ENCODE data around the gene AUTS2. TPM values are rescaled to one million over a fixed set of nuclear protein-coding genes. Genes with fewer than 3 reads are reported as not detected.

The AUTS2 gene
- total RNA-seq, 1 experiment from 2014 or later, result 256 TPM

DNA sequence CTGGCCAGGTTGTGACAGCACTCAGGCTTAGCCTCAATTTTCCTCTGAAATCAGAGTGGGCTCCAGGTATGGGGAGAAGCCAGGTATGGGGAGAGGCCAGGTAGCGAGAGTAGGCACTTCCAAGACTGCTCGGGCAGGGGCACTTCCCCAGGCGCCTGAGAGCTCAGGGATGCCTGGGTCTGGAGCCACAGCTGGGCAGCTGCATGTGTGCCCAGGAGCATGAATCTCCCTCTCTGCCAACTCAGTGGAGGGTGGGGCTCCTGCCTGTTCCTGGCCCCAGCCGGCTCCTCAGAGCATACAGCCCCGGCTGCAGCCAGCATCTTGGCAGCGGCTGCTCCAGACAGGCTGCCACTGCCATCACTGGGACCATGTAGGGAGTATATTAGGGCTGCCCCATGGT, 313.9 kb downstream of the AUTS2 start:
- no peaks in the 10 kb centered on the region for H3K27me3 ChIP-seq (ENCODE audit: insufficient read depth, low read length)
- H2AK5ac ChIP-seq (ENCODE audit: insufficient read length, low read length), result no peak overlapping the region
- no peak overlapping the region for H2AFZ ChIP-seq (ENCODE audit: low read length)
- H3K4me3 Mint-ChIP-seq, result no peak overlapping the region
- no peak overlapping the region for H2BK5ac ChIP-seq (ENCODE audit: insufficient read length, low read length)
- H3K79me1 ChIP-seq (ENCODE audit: insufficient read depth, low read depth, low read length, poor library complexity, severe bottlenecking), result no peaks in the 10 kb centered on the region
- no peaks in the 10 kb centered on the region for H3K9me3 ChIP-seq (ENCODE audit: control insufficient read depth, low read depth, low read length)
- no CpG with 5 or more reads among the region's 6 CpGs for WGBS (ENCODE audit: extremely low coverage, insufficient read length, low lambda C conversion rate)
- H4K91ac ChIP-seq (ENCODE audit: insufficient read length, low read depth, low read length), result no peak overlapping the region
- H3K18ac ChIP-seq (ENCODE audit: insufficient read length, low read depth, low read length), result no peak overlapping the region
- no peak overlapping the region for H3K27ac Mint-ChIP-seq
- H3K79me2 ChIP-seq (ENCODE audit: insufficient read depth, low read length), result no peaks in the 10 kb centered on the region
- H4K20me1 ChIP-seq (ENCODE audit: control insufficient read depth, insufficient read depth, insufficient read length), result no peaks in the 10 kb centered on the region
- peaks cover 4% of the 10 kb centered on the region in 2 experiments; a peak in 4 of 5 replicates for H3K9me3 Mint-ChIP-seq
- H3K9ac ChIP-seq (ENCODE audit: extremely low read depth, insufficient read length, low read length), result no peak overlapping the region
- no peak overlapping the region for H4K5ac ChIP-seq (ENCODE audit: insufficient read length, low read depth, low read length)
- H4K8ac ChIP-seq (replicated peaks; ENCODE audit: insufficient read length, low read depth, low read length), result no peak overlapping the region
- H3K36me3 Mint-ChIP-seq (ENCODE audit: insufficient read depth in 1 of 3, low read depth in 3 of 3), result peaks cover 0 to 11% (median 0%) of the 10 kb centered on the region in 3 experiments; a peak in 1 of 7 replicates
- DNase-seq, result no peak
- H3K27me3 Mint-ChIP-seq (ENCODE audit: low read depth), result no peaks in the 10 kb centered on the region
- no peaks in the 10 kb centered on the region for H3K23me2 ChIP-seq (ENCODE audit: insufficient read length, low read depth, low read length, poor library complexity, severe bottlenecking)
- H2BK120ac ChIP-seq (ENCODE audit: low read depth, low read length, poor library complexity, severe bottlenecking), result no peak overlapping the region
- H2BK12ac ChIP-seq (ENCODE audit: insufficient read length, low read depth, low read length), result no peak overlapping the region
- TF ChIP-seq, protein P1, sequence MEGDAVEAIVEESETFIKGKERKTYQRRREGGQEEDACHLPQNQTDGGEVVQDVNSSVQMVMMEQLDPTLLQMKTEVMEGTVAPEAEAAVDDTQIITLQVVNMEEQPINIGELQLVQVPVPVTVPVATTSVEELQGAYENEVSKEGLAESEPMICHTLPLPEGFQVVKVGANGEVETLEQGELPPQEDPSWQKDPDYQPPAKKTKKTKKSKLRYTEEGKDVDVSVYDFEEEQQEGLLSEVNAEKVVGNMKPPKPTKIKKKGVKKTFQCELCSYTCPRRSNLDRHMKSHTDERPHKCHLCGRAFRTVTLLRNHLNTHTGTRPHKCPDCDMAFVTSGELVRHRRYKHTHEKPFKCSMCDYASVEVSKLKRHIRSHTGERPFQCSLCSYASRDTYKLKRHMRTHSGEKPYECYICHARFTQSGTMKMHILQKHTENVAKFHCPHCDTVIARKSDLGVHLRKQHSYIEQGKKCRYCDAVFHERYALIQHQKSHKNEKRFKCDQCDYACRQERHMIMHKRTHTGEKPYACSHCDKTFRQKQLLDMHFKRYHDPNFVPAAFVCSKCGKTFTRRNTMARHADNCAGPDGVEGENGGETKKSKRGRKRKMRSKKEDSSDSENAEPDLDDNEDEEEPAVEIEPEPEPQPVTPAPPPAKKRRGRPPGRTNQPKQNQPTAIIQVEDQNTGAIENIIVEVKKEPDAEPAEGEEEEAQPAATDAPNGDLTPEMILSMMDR (conservative IDR thresholded peaks at IDR 0.05), result no peak
- H3K23ac ChIP-seq (ENCODE audit: insufficient read length, low read depth, low read length), result no peak overlapping the region
- H3T11ph ChIP-seq (ENCODE audit: low read length), result no peak overlapping the region
- no peak overlapping the region for H3K4ac ChIP-seq (ENCODE audit: low read depth, low read length)
- no peak overlapping the region for H3K56ac ChIP-seq (ENCODE audit: insufficient read length, low read depth, low read length)
- no peak overlapping the region for H3K4me2 ChIP-seq (ENCODE audit: insufficient read depth, insufficient read length, low read length)
- peaks cover 5 to 8% of the 10 kb centered on the region in 2 experiments; a peak in 3 of 4 replicates for H3K4me1 Mint-ChIP-seq
- peak overlapping the region; percentile 25; the same call in 1 of the 2 replicates for H3K14ac ChIP-seq (ENCODE audit: insufficient read depth, low read length)
- no peak overlapping the region for H2BK20ac ChIP-seq (ENCODE audit: low read depth, low read length, poor library complexity, severe bottlenecking)
- H3K27ac ChIP-seq (ENCODE audit: insufficient read length, low read depth, low read length), result no peak overlapping the region
- H3K4me1 ChIP-seq (ENCODE audit: insufficient read depth, low read length), result no peaks in the 10 kb centered on the region; the same call in 1 of the 2 replicates
- H2BK15ac ChIP-seq (ENCODE audit: low read depth, low read length), result no peak overlapping the region

All from H9 (cell line).